HCT116 (cell line): Measurements from ENCODE around the gene GPANK1. TPM values are rescaled to one million over a fixed set of nuclear protein-coding genes. Genes with fewer than 3 reads are reported as not detected.
A peak's percentile ranks its signal among the peaks of the same experiment; 100 is the strongest.

ENCODE experiments used
- ATAC-seq: fragments of 200-7000 bp; cut with Tn5 transposase; 2 replicates; pipeline ENCODE4 v1.9.1; 2020; ENCODE audit warnings: mild to moderate bottlenecking, moderate library complexity
- BruUV-seq: library from RNA; stranded (reverse); fragments of 400-500 nt; replicated peaks from 2 replicates; lab custom pipeline; 2021; lab: Mats Ljungman, UMichigan
- CTCF ChIA-PET: fragments of 300-600 bp; sonication (Branson Sonifier 250); formaldehyde crosslinking; loops from one replicate; lab custom pipeline; 2021; ENCODE audit warnings: antibody characterized with exemption; lab: Charles Lee
- POLR2A ChIA-PET: fragments of 300-600, 350-600 bp; sonication (Branson Sonifier 250); formaldehyde crosslinking; loops from one replicate; lab custom pipeline; 2021; ENCODE audit warnings: antibody characterized with exemption; lab: Charles Lee
- RAD21 ChIA-PET, 2 experiments: fragments of 300-600 bp; sonication (Branson Sonifier 250); formaldehyde crosslinking; loops; one replicate each; lab custom pipeline; 2023; ENCODE audit warnings: low total read pairs in 2 of 2; ENCODE audit not compliant: uncharacterized antibody in 2 of 2, unreplicated experiment in 2 of 2, low non-redundant PET in 1 of 2; lab: Charles Lee
- DNase-seq: peaks from one replicate; pipeline ENCODE4 v3.0.0-alpha.2; 2010; ENCODE audit warnings: low read depth, low spot score
- H2AFZ ChIP-seq: fragments of 200-600 bp; shearing (Covaris generic), sonication (generic); 2 replicates; pipeline ENCODE4 v1.6.1; 2017; ENCODE audit warnings: low read depth, mixed run types, mixed read lengths, antibody characterized with exemption, low read length; ENCODE audit not compliant: poor library complexity, severe bottlenecking
- H3K27ac ChIP-seq: 2 replicates; pipeline ENCODE4 v1.5.1; 2012; ENCODE audit warnings: low read depth, low read length
- H3K27me3 ChIP-seq: fragments of 200-600 bp; sonication (generic); 2 replicates; pipeline ENCODE4 v1.6.1; 2016; ENCODE audit warnings: mixed run types, low read length, mixed read lengths; ENCODE audit not compliant: insufficient read depth
- H3K36me3 ChIP-seq, 2 experiments: fragments of 200-500 bp in 1 of 2; fragments of 200-600 bp in 1 of 2; sonication (Bioruptor generic) in 1 of 2; sonication (generic) in 1 of 2; 2 replicates each; pipeline versions ENCODE4 v1.5.1 to v1.6.1; 2014 to 2016; ENCODE audit warnings: low read length in 2 of 2, inconsistent platforms in 1 of 2, mixed read lengths in 1 of 2, mixed run types in 1 of 2; ENCODE audit not compliant: insufficient read depth in 2 of 2, control insufficient read depth in 1 of 2
- H3K4me1 ChIP-seq, 2 experiments: fragments of 200-600 bp in 1 of 2; sonication (generic) in 1 of 2; 2 replicates each; pipeline versions ENCODE4 v1.5.1 to v1.6.1; 2012 to 2017; ENCODE audit warnings: low read length in 2 of 2, inconsistent platforms in 1 of 2, mild to moderate bottlenecking in 1 of 2, mixed read lengths in 1 of 2, mixed run types in 1 of 2, moderate library complexity in 1 of 2; ENCODE audit not compliant: insufficient read depth in 2 of 2, control insufficient read depth in 1 of 2
- H3K4me2 ChIP-seq: fragments of 200-600 bp; sonication (generic); 2 replicates; pipeline ENCODE4 v1.6.1; 2017; ENCODE audit warnings: mixed run types, low read length, mixed read lengths
- H3K4me3 ChIP-seq, 2 experiments: fragments of 200-600 bp in 1 of 2; sonication (generic) in 1 of 2; replicated peaks in 1 of 2; 2 replicates each; pipeline ENCODE4 v1.5.1; 2011 to 2016; ENCODE audit warnings: low read length in 2 of 2, control low read depth in 1 of 2, low read depth in 1 of 2, mild to moderate bottlenecking in 1 of 2, mixed read lengths in 1 of 2, mixed run types in 1 of 2
- H3K79me2 ChIP-seq: fragments of 200-600 bp; sonication (generic); 2 replicates; pipeline ENCODE4 v1.6.1; 2017; ENCODE audit warnings: mild to moderate bottlenecking, mixed run types, low read length, moderate library complexity, mixed read lengths; ENCODE audit not compliant: insufficient read depth
- H3K9ac ChIP-seq: fragments of 200-600 bp; sonication (generic); 2 replicates; pipeline ENCODE4 v1.6.1; 2016; ENCODE audit warnings: low read length, mixed read lengths
- H3K9me2 ChIP-seq: fragments of 200-600 bp; sonication (generic), shearing (Covaris generic); 2 replicates; pipeline ENCODE4 v1.6.1; 2017; ENCODE audit warnings: mixed run types, mild to moderate bottlenecking, moderate library complexity; ENCODE audit not compliant: insufficient read depth
- H3K9me3 ChIP-seq, 2 experiments: fragments of 200-500 bp in 1 of 2; fragments of 200-600 bp in 1 of 2; sonication (Bioruptor generic) in 1 of 2; sonication (generic) in 1 of 2; 2 replicates each; pipeline ENCODE4 v1.6.1; 2014 to 2017; ENCODE audit warnings: low read length in 2 of 2, mixed read lengths in 2 of 2, inconsistent platforms in 1 of 2, low read depth in 1 of 2, mild to moderate bottlenecking in 1 of 2, mixed run types in 1 of 2, moderate library complexity in 1 of 2; ENCODE audit not compliant: control insufficient read depth in 1 of 2, insufficient read depth in 1 of 2
- H4K20me1 ChIP-seq: fragments of 200-600 bp; sonication (generic), shearing (Covaris generic); 2 replicates; pipeline ENCODE4 v1.6.1; 2017; ENCODE audit warnings: mixed run types, mild to moderate bottlenecking, moderate library complexity; ENCODE audit not compliant: insufficient read depth
- CBX3 ChIP-seq: IDR thresholded peaks from 2 replicates; pipeline ENCODE4 v1.6.1; 2012; ENCODE audit warnings: low read depth
- CEBPB ChIP-seq: IDR thresholded peaks from 2 replicates; pipeline ENCODE4 v1.6.1; 2012; ENCODE audit warnings: low read depth
- EGR1 ChIP-seq: IDR thresholded peaks from 2 replicates; pipeline ENCODE4 v1.6.1; 2012; ENCODE audit warnings: low read depth
- ELF1 ChIP-seq: IDR thresholded peaks from 2 replicates; pipeline ENCODE4 v1.6.1; 2012; ENCODE audit warnings: low read depth, borderline replicate concordance
- EZH2 ChIP-seq: fragments of 200-600 bp; sonication (generic); IDR thresholded peaks from 2 replicates; pipeline ENCODE4 v1.6.1; 2017; ENCODE audit warnings: antibody characterized with exemption, mixed run types
- EZH2phosphoT487 ChIP-seq: fragments of 200-600 bp; IDR thresholded peaks from 2 replicates; pipeline ENCODE4 v1.6.1; 2018; ENCODE audit warnings: antibody characterized with exemption, borderline replicate concordance
- FOSL1 ChIP-seq: IDR thresholded peaks from 2 replicates; pipeline ENCODE4 v1.6.1; 2012; ENCODE audit warnings: low read depth
- POLR2A ChIP-seq: IDR thresholded peaks from 2 replicates; pipeline ENCODE4 v1.7.0; 2011; ENCODE audit warnings: borderline replicate concordance; ENCODE audit not compliant: insufficient read depth, insufficient read length; ENCODE audit errors: extremely low read depth
- POLR2AphosphoS5 ChIP-seq: IDR thresholded peaks from 2 replicates; pipeline ENCODE4 v1.6.1; 2011; ENCODE audit warnings: mild to moderate bottlenecking, low read depth, low read length, moderate library complexity
- RAD21 ChIP-seq: IDR thresholded peaks from 2 replicates; pipeline ENCODE4 v1.6.1; 2012; ENCODE audit warnings: low read depth, mild to moderate bottlenecking
- SIN3A ChIP-seq: IDR thresholded peaks from 2 replicates; pipeline ENCODE4 v1.6.1; 2012; ENCODE audit warnings: low read depth
- SRF ChIP-seq: IDR thresholded peaks from 2 replicates; pipeline ENCODE4 v1.6.1; 2012; ENCODE audit warnings: low read depth
- TCF7L2 ChIP-seq: IDR thresholded peaks from 2 replicates; pipeline ENCODE4 v1.7.0; 2011; ENCODE audit warnings: borderline replicate concordance, inconsistent platforms; ENCODE audit not compliant: insufficient read depth, insufficient read length; ENCODE audit errors: extremely low read depth
- YY1 ChIP-seq: IDR thresholded peaks from 2 replicates; pipeline ENCODE4 v1.6.1; 2011; ENCODE audit warnings: low read length, low read depth, moderate library complexity, mild to moderate bottlenecking; ENCODE audit not compliant: insufficient replicate concordance; ENCODE audit errors: extremely low read depth
- ZFX ChIP-seq: fragments of 450-650 bp; IDR thresholded peaks from 2 replicates; pipeline ENCODE4 v1.6.1; 2017
- ZNF274 ChIP-seq: fragments of 200-500 bp; sonication (Bioruptor generic); IDR thresholded peaks from 2 replicates; pipeline ENCODE4 v1.6.1; 2014; ENCODE audit warnings: mild to moderate bottlenecking, low read depth, low read length, inconsistent platforms
- intact Hi-C: fragments of 100-400 bp; cut with micrococcal nuclease; formaldehyde crosslinking; loops from 2 replicates; pipeline ENCODE4 v1.10.0; 2022
- total RNA-seq: library from RNA; stranded (reverse); gene quantifications from one replicate; pipeline ENCODE4 v1.2.1, GENCODE V29; 2021; ENCODE audit not compliant: unreplicated experiment
- TF ChIP-seq, protein P1 (sequence below): IDR thresholded peaks from 2 replicates; pipeline ENCODE4 v1.6.1; 2012
- TF ChIP-seq, protein P2 (sequence below): IDR thresholded peaks from 2 replicates; pipeline ENCODE4 v1.6.1; 2011; ENCODE audit warnings: mild to moderate bottlenecking, low read length, moderate library complexity; ENCODE audit not compliant: insufficient replicate concordance; ENCODE audit errors: extremely low read depth
- TF ChIP-seq, protein P3 (sequence below): IDR thresholded peaks from 2 replicates; pipeline ENCODE4 v1.6.1; 2012; ENCODE audit warnings: low read depth

Gene GPANK1
- total RNA-seq, 1 experiment from 2014 or later, result 14.8 TPM

DNA sequence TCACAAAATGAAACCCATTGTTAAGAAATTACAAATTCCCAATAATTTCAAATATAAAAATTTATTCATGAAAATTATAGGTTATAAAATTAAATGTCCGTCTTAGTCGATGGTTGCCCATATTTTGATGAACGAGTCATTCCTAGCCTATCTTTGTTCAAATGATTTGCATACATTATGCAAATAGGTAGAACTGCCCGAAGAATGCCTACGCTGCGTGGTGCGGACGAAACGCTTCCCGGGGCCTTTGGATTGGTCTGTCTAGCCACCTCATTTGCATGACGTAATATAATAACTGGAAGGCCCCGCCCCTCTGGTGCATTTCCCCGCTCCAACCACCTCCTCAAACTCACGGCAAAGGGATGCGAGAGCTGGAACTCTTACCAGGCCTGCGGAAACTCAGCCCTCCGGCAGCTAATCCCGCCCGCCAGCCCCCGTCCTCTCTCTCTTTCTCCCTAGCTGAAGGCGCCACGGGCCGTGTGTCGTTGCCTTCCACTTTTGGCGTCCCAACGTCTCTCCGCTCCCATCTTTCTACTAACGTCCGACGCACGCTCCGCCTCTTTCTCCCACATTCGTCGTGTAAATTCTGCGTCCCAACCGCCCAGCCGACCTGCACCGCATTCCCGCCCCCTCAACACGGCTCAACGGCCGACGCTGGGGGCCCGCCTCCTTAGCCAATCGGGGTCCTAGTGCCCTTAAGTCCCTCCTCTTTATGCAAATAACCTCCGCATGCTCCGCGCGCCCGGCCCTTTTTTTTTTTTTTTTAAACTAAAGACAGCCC is 44.8 kb downstream of the GPANK1 start:
- Histone ChIP-seq H3K4me3 (peak overlapping the region; percentile 57 to 61), H3K9me3 (no peaks in the 10 kb centered on the region), H3K4me2 (peak overlapping the region; percentile 73), H2AFZ (no peak overlapping the region), H3K27ac (peak overlapping the region; percentile 77), H4K20me1 (no peaks in the 10 kb centered on the region), H3K9ac (peak overlapping the region; percentile 73), H3K27me3 (no peaks in the 10 kb centered on the region), H3K4me1 (peaks cover 6 to 18% of the 10 kb centered on the region in 2 experiments; a peak in 3 of 4 replicates), H3K36me3 (peaks cover 6 to 36% of the 10 kb centered on the region in 2 experiments), H3K79me2 (peaks cover 42% of the 10 kb centered on the region), H3K9me2 (no peaks in the 10 kb centered on the region)
- BruUV-seq, result TSS peak; percentile 97
- DNase-seq (peak; percentile 98), ATAC-seq (peak; percentile 92)
- ChIA-PET RAD21 (no interaction called here), CTCF (interaction anchor here (1.0 to 1.3 kb wide), 2 partner anchors 21 to 39 kb away, joined by 3 to 5 read pairs; no protein-coding TSS in a partner anchor), POLR2A (interaction anchor here (0.7 to 1.6 kb wide), 5 partner anchors 9 to 208 kb away, joined by 3 to 4 read pairs (median 3); partner anchors contain the start of genes C6orf47 and HSPA1B)
- intact Hi-C loops, result loop anchor here (1.0 kb wide), 2 partner anchors 32 to 74 kb away; partner anchors contain the start of genes ATP6V1G2 and BAG6
- no peak for TF ChIP-seq RAD21
- TF ChIP-seq CEBPB, result no peak
- peak; percentile 13 for TF ChIP-seq YY1
- no peak for TF ChIP-seq TCF7L2
- no peak for TF ChIP-seq CBX3
- TF ChIP-seq SIN3A, result no peak
- peak; percentile 68 for TF ChIP-seq POLR2A
- no peak for TF ChIP-seq FOSL1
- no peak for TF ChIP-seq EZH2
- peak; percentile 80; the same call in 1 of the 2 replicates for TF ChIP-seq POLR2AphosphoS5
- TF ChIP-seq, protein P1, sequence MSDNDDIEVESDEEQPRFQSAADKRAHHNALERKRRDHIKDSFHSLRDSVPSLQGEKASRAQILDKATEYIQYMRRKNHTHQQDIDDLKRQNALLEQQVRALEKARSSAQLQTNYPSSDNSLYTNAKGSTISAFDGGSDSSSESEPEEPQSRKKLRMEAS, result peak; percentile 93
- no peak for TF ChIP-seq ZFX
- no peak for TF ChIP-seq ZNF274
- TF ChIP-seq ELF1, result no peak
- TF ChIP-seq, protein P2, sequence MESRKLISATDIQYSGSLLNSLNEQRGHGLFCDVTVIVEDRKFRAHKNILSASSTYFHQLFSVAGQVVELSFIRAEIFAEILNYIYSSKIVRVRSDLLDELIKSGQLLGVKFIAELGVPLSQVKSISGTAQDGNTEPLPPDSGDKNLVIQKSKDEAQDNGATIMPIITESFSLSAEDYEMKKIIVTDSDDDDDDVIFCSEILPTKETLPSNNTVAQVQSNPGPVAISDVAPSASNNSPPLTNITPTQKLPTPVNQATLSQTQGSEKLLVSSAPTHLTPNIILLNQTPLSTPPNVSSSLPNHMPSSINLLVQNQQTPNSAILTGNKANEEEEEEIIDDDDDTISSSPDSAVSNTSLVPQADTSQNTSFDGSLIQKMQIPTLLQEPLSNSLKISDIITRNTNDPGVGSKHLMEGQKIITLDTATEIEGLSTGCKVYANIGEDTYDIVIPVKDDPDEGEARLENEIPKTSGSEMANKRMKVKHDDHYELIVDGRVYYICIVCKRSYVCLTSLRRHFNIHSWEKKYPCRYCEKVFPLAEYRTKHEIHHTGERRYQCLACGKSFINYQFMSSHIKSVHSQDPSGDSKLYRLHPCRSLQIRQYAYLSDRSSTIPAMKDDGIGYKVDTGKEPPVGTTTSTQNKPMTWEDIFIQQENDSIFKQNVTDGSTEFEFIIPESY, result no peak
- TF ChIP-seq SRF, result peak; percentile 76
- TF ChIP-seq, protein P3, sequence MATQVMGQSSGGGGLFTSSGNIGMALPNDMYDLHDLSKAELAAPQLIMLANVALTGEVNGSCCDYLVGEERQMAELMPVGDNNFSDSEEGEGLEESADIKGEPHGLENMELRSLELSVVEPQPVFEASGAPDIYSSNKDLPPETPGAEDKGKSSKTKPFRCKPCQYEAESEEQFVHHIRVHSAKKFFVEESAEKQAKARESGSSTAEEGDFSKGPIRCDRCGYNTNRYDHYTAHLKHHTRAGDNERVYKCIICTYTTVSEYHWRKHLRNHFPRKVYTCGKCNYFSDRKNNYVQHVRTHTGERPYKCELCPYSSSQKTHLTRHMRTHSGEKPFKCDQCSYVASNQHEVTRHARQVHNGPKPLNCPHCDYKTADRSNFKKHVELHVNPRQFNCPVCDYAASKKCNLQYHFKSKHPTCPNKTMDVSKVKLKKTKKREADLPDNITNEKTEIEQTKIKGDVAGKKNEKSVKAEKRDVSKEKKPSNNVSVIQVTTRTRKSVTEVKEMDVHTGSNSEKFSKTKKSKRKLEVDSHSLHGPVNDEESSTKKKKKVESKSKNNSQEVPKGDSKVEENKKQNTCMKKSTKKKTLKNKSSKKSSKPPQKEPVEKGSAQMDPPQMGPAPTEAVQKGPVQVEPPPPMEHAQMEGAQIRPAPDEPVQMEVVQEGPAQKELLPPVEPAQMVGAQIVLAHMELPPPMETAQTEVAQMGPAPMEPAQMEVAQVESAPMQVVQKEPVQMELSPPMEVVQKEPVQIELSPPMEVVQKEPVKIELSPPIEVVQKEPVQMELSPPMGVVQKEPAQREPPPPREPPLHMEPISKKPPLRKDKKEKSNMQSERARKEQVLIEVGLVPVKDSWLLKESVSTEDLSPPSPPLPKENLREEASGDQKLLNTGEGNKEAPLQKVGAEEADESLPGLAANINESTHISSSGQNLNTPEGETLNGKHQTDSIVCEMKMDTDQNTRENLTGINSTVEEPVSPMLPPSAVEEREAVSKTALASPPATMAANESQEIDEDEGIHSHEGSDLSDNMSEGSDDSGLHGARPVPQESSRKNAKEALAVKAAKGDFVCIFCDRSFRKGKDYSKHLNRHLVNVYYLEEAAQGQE, result no peak
- TF ChIP-seq EZH2phosphoT487, result no peak
- TF ChIP-seq EGR1, result peak; percentile 94
